HFFc6 (cell line): Measurements from ENCODE around the gene BATF3. TPM values are rescaled to one million over a fixed set of nuclear protein-coding genes. Genes with fewer than 3 reads are reported as not detected.

Experiments
- DNase-seq: peaks from one replicate; pipeline ENCODE4 v3.0.0-alpha.2; 2018
- H3K27ac Mint-ChIP-seq: 2 replicates; pipeline ENCODE4 v1.8.0; 2020; ENCODE audit warnings: mild to moderate bottlenecking, mixed read lengths
- H3K27me3 Mint-ChIP-seq: 2 replicates; pipeline ENCODE4 v1.8.0; 2021; ENCODE audit warnings: mild to moderate bottlenecking, moderate library complexity, mixed read lengths; ENCODE audit not compliant: insufficient read depth
- H3K36me3 Mint-ChIP-seq: 2 replicates; pipeline ENCODE4 v1.8.0; 2021; ENCODE audit warnings: low read depth, mixed read lengths
- H3K4me1 Mint-ChIP-seq: 2 replicates; pipeline ENCODE4 v1.8.0; 2020; ENCODE audit warnings: low read depth, mixed read lengths
- H3K4me3 Mint-ChIP-seq: 2 replicates; pipeline ENCODE4 v1.8.0; 2020; ENCODE audit warnings: mild to moderate bottlenecking, moderate library complexity, mixed read lengths
- H3K9me3 Mint-ChIP-seq: 2 replicates; pipeline ENCODE4 v1.8.0; 2020; ENCODE audit warnings: mild to moderate bottlenecking, mixed read lengths
- total RNA-seq, 6 experiments: library from RNA; stranded (reverse); fragmentation: NEBNext Ultra II Directional; extraction: Animal tissue kit (Norgen Biotek cat#: 25700); gene quantifications; 2 replicates in 1 of 6; 3 replicates in 5 of 6; pipeline ENCODE4 v1.2.3, GENCODE V29; 2021
- TF ChIP-seq, protein P1 (sequence below): fragments of 200-600 bp; sonication (generic); IDR thresholded peaks from 2 replicates; pipeline ENCODE4 v1.5.0; 2021; ENCODE audit warnings: antibody characterized with exemption, mild to moderate bottlenecking

Gene BATF3
- total RNA-seq, 6 experiments from 2014 or later: 0.89 to 1.7 (median 1.4) TPM

DNA sequence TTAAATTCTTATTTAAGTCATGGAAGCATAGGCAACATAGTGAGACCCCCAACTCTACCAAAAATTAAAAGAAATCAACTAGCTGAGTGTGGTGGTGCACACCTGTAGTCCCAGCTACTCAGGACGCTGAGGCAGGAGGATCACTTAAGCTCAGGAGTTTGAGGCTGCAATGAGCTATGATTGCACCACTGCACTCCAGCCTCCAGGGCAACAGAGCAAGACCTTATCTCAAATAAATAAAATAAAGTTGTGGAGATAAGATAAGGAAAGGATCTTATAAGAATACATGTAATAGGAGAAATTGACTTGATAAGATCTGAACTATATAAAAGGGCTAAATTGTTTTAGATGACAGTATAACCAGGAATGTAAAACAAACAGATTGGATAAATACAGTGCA is 2.3 kb upstream of the BATF3 start:
- H3K4me3 Mint-ChIP-seq: no peak overlapping the region
- no peak for DNase-seq
- H3K4me1 Mint-ChIP-seq: peaks cover 22% of the 10 kb centered on the region
- H3K27ac Mint-ChIP-seq: no peak overlapping the region
- TF ChIP-seq, protein P1, sequence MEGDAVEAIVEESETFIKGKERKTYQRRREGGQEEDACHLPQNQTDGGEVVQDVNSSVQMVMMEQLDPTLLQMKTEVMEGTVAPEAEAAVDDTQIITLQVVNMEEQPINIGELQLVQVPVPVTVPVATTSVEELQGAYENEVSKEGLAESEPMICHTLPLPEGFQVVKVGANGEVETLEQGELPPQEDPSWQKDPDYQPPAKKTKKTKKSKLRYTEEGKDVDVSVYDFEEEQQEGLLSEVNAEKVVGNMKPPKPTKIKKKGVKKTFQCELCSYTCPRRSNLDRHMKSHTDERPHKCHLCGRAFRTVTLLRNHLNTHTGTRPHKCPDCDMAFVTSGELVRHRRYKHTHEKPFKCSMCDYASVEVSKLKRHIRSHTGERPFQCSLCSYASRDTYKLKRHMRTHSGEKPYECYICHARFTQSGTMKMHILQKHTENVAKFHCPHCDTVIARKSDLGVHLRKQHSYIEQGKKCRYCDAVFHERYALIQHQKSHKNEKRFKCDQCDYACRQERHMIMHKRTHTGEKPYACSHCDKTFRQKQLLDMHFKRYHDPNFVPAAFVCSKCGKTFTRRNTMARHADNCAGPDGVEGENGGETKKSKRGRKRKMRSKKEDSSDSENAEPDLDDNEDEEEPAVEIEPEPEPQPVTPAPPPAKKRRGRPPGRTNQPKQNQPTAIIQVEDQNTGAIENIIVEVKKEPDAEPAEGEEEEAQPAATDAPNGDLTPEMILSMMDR: peak; percentile 25; the same call in 1 of the 2 replicates
- no peaks in the 10 kb centered on the region for H3K9me3 Mint-ChIP-seq
- no peaks in the 10 kb centered on the region for H3K36me3 Mint-ChIP-seq
- H3K27me3 Mint-ChIP-seq: peaks cover 18% of the 10 kb centered on the region

DNA sequence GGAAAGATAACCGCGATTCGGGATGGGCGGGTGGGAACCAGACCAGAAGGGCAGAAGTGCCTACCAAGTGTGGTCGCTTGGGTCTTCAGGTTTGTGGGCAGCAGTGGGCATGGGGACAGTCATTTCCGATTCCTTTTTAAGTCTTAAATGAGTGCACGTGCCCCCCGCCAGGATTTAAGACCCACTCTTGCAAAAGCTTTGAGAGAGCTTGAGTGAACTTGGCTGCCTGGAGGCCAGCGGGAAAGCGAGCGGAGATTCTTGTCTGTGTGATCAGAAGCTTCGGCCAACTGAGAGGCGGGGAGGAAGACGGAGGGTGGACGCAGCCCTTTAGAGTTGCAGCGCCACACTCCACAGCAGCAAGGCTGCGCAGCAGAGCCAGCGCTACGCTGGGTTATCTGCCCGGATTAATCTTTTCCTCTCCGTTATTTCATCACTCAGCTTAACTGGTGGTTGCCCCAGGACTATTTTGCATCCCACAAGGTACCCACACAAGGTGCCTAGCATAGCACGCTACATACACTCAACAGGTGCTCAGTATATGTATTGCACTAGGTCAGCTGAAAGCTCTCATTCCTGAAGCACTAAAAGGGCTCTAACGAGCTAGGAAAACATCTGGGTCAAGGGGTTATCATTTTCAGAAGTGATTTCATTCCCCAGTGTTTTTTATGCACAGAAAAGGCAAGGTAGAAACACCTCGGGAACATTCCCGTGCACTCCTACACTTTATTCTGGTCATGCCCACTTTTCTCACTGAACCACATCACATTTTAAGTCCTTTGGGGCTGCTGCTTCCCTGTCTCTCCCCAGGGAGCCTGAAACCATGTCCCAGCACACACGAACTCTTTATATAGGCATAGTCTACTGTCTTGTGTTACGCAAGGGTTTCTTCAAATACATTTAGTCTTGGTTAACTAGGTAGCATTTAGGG is 1.5 kb upstream of the BATF3 start:
- peak overlapping the region; percentile 80 for H3K4me3 Mint-ChIP-seq
- peaks cover 21% of the 10 kb centered on the region for H3K27me3 Mint-ChIP-seq
- peaks cover 4% of the 10 kb centered on the region; the same call in 1 of the 2 replicates for H3K36me3 Mint-ChIP-seq
- no peak overlapping the region; the same call in none of the 2 replicates for H3K27ac Mint-ChIP-seq
- H3K4me1 Mint-ChIP-seq: peaks cover 22% of the 10 kb centered on the region
- TF ChIP-seq, protein P1: peak; percentile 8; the same call in 1 of the 2 replicates
- H3K9me3 Mint-ChIP-seq: no peaks in the 10 kb centered on the region
- DNase-seq: no peak

DNA sequence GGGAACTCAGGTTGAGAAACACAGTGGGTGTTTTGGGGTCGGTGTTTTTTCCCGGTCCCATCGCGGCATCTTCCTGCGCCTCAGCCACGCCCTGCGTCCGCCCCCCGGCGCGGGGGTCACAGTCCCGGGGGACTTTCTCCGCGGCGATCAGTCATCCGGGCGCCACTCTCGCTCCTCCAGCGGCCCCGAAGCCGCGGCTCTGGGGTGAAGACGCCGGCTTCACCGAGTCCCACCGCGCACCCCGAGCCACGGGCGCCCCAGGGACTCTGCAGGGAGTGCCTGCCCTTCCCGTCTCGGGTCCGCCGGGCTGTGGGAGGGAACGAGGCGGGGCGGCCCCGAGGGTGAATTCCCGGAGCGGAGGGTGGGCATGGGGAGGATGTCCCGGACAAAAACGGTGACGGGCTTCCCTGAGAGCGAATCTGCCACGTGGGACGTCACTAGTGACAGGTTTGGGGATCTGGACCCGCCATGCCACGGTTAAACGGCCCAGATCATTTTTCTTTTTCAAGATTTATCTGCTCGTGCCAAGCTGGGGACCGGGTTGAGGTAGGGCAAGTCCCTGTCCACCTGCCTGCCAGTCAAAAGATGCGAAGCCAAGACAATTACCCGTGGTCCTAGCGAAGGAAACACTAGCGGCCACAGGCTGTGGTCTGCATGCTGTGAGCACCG is 717 bp upstream of the BATF3 start:
- TF ChIP-seq, protein P1: no peak
- H3K27me3 Mint-ChIP-seq: peaks cover 25% of the 10 kb centered on the region
- peak overlapping the region; percentile 80 for H3K4me3 Mint-ChIP-seq
- no peak for DNase-seq
- H3K4me1 Mint-ChIP-seq: peaks cover 22% of the 10 kb centered on the region
- H3K27ac Mint-ChIP-seq: peak overlapping the region; percentile 40; the same call in 1 of the 2 replicates
- no peaks in the 10 kb centered on the region for H3K9me3 Mint-ChIP-seq
- peaks cover 4% of the 10 kb centered on the region; the same call in 1 of the 2 replicates for H3K36me3 Mint-ChIP-seq

DNA sequence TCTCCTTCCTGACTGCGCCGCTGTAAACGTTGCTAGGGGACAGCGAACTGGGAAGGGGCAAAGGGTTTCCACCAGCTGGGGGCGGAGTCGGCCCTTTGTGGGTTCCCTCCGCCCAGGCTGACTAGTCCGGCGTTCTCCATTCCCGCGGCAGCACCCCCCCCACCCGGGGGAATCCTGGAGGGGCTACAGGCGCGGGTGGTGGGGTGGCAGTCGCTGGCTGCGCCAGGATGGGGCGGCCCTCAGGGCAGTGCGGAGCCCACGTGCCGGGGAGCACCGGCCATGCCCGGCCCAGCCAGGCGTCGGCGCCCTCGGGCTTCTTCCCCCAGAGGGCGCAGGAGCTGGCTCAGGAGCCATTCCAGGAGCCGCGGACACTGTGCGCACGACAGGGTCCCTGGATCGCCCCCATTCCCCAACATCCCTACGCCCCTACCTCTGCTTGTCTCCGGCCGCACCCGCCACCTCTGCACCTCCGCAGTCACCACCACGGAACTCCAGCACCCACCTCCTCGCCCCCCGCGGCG is 476 bp downstream of the BATF3 start:
- DNase-seq: no peak
- Mint-ChIP-seq H3K27ac (no peak overlapping the region; the same call in 1 of the 2 replicates), H3K4me3 (peak overlapping the region; percentile 79), H3K27me3 (peaks cover 25% of the 10 kb centered on the region), H3K9me3 (no peaks in the 10 kb centered on the region), H3K36me3 (peaks cover 4% of the 10 kb centered on the region; the same call in 1 of the 2 replicates), H3K4me1 (peaks cover 22% of the 10 kb centered on the region)
- TF ChIP-seq, protein P1: peak; percentile 75

DNA sequence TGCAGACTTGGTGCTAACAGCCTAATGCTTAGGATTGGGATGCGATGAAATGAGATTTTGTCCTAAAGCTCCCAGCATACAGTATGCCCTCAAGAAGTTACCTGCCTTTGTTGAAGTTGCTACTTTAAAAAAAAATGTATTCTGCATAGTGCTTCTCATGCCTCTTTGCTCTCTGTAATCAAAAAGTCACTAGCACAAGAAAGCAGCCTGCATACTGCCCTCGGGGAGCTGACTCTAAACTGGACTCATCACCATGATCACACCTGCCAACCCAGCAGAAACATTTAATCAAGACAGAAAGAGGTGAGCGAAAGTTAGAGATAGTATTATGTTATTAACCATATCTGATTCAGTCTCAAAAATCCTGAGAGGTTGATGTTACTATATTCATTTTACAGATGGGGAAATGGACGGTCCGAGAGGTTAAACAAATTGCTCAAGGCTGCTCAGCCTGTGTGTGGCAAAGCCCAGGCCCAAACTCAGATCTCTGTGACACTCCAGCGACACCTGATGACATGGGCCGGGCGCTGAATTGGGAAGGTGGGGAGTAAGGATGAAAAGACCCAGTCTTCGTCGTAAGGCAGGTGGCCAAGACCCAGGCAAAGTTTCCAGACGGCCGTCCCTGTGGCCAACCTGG is 1.1 kb downstream of the BATF3 start:
- Mint-ChIP-seq H3K36me3 (peaks cover 4% of the 10 kb centered on the region; the same call in 1 of the 2 replicates), H3K9me3 (no peaks in the 10 kb centered on the region), H3K27ac (no peak overlapping the region), H3K4me1 (peaks cover 22% of the 10 kb centered on the region), H3K4me3 (peak overlapping the region; percentile 79), H3K27me3 (peaks cover 25% of the 10 kb centered on the region)
- TF ChIP-seq, protein P1: no peak
- no peak for DNase-seq
